ENCODE measurements around the gene NDUFA5.
A peak's percentile ranks its signal among the peaks of the same experiment; 100 is the strongest.

The NDUFA5 gene

GRCh38 chr7:123502201-123502600 lies 55.4 kb downstream of the NDUFA5 start:
- no peak for DNase-seq (ENCODE audit: low spot score)

GRCh38 chr7:123500878-123501489 lies 56.6 kb downstream of the NDUFA5 start:
- no peak for DNase-seq (ENCODE audit: low spot score)

DNA sequence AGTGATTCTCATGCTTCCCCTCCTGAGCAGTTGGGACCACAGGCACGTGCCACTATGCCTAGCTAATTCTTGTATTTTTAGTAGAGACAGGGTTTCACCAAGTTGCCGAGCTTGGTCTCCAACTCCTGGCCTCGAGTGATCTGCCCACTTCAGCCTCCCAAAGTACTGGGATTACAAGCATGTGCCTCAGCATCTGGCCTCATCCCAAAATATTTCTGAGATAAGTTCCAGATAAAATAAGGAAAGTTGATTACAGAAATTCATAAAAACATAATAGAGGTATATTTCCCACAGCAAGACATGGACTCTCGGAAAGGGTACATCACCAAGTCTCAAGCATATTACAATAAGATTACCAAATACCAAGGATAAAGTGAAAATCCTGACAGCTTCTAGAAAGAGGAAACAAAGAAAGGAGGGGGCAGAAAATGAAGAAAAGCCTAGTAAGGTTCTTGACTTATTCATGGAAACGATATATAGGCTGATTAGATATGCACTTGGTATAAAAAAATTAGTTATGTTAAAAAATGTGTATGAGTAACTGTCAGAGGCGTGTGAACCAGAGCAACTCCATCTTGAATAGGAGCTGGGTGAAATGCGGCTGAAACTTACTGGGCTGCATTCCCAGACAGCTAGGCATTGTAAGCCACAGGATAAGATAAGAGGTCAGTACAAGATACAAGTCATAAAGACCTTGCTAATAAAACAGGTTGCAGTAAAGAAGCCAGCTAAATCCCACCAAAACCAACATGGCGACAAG lies 58.2 kb downstream of the NDUFA5 start:
- DNase-seq (ENCODE audit: low spot score), result no peak

DNA sequence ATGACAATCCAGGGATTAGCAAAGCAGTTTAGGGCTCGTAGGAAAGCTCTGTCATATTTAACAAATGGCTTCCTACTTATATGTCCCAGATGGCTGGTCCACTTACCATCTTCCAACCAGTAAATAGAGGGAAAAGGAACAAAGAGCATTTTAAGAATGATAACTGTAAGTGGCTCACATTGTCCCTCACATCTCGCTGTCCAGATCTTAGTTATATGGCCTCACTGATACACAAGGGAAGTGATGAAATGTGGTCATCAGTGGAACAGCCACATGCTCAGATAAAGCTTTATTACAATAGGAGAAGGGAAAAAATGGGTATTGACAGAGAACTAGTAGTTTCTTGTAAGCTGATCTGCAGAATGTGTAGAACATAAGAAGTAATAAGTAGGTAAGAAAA lies 59.0 kb downstream of the NDUFA5 start:
- DNase-seq (ENCODE audit: low spot score), result no peak

DNA sequence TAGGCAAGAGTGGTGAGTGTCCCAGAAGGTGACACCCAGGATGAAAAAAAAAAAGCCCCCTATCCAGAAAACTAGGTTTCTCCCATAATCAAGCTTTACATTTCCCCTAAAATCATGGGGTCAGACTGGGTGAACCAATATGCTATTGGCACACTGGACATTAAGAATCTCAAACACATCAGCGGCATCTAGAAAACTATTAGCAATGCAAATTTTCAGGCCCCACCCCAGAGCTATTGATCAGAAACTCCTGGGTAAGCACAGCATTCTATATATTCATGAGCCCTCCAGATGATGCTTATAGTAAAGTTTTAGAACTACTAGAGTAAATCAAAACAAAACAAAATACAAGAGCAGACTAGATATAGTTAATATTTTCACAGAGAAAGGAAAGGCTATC lies 59.6 kb downstream of the NDUFA5 start:
- no peak for DNase-seq (ENCODE audit: low spot score)

DNA sequence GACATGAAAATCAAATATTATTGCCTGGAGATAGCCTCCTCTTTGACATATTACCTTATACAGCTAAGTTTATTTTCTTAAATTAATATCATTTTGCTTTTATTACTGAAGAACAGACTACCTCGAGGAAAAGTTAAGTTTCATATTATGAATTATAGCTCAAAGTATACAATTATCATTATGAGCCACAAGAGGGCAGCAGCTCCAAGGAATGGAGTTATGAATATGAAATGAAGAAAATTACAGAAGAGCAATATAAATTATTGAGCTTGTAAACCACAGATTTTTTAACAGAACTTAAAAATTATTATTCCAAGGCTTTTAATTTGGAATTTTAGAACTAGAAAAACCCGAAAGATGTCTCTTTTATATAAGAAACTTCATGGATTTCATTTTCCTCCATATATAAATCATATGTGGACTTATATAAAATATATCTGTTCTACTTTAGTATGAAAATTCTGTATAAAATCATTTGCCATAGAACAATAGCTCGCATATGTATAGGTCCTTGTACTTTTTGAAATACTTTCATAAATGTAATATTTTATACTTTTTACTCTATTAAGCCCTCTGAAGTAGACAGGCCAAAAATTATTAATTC lies 63.3 kb downstream of the NDUFA5 start:
- no peak for DNase-seq (ENCODE audit: low spot score)

DNA sequence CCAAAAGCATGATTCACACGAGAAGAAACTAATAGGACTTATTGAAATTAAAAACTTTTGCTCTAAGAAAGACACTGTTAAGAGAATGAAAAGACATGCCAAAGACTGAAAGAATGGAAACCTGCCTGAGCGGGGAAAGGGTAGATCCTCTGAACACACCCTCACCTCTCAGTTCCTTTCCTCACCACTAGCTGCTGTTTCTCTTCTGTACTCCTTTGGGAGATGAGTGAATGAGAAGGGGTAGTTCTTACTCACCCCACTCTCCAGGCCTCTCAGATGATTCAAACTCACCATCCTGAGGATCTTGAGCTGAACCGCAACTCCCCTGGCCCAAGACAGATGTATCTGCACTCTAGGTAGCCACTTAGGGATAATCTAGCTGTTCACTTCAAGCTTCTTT lies 65.1 kb downstream of the NDUFA5 start:
- DNase-seq (ENCODE audit: low spot score), result peak; percentile 19

Measured in iPS-NIHi11 (cell line).